Middle frontal gyrus (tissue), 1 donor: ENCODE results near the gene EFCAB3.
"Not testable (repeated sequence)": the region's sequence is repeated elsewhere in the genome, so short reads cannot be mapped to it uniquely, and the experiment has no call there.

Source experiments
- DNase-seq: peaks from one replicate; pipeline ENCODE4 v3.0.0-alpha.2; 2015; ENCODE audit warnings: low spot score; ENCODE audit errors: extremely low spot score

The EFCAB3 gene

DNA sequence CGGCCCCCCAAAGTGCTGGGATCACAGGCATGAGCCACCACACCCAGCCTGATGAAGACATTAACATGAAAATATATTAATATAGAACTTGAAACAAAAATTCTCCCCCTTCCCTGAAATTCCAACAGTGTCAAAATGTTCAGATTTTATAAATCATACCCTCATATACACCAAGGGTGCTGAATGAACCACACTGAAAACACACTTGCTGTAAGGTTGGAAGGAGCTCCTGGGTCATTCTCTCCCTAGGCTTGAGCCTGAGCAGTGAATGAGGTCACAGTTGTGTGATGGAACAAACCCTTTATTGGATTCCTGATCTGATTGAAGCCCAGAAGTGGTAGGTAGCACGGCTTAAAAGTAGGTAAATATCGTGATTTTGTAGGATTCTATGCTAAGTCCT, at the start of gene EFCAB3:
Gene EFCAB3 (plus strand): TSS at position 301 of the 400 bp plus-strand sequence. CDS start 2,427 bp downstream, outside the sequence.
- no peak for DNase-seq

GRCh38 chr17:62336527-62336926, 43.8 kb upstream of the EFCAB3 start:
- DNase-seq: no peak

DNA sequence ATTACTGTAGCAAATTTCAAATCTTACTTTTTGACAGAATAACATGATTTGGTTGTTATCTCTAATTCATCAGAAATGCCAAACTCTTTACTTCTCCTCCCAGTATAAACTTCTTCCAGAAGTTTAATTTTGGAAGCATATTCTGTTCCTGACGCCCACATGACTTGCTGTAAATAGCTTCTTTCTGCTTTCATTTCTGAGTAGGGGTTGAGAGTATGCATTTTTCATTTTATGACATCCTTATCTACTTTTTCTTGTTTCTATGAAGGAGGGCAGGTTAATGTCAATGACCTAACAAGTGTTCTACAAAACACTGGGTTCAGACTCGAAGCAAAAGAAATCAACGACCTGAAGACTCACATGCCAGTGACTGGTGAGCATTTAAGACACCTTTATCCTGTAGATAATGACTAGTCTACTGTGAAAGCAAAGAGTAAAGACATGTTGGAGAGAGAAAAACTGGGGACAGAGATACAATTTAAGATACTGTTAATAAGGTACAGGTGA, 36.5 kb upstream of the EFCAB3 start:
- DNase-seq: no peak

GRCh38 chr17:62351176-62351575, 29.2 kb upstream of the EFCAB3 start:
- no peak for DNase-seq

DNA sequence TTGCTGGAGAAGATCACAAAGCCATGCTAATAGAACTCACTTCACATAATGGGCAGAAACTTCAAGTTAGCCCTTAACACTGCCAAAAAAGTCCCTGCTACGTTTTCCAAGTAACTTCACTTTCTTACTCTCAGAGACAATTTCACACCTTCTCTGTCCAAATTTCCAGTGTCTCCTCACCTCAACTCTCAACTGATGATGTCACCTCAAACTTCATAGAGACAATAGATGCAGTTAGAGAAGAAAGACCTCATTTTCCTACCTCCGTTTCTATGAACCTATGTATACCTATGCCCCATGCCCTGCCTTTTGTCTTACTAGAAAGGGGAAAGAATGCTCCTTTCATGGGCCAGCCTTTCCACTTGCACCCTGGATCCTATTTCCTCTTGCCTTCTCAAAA, 14.2 kb upstream of the EFCAB3 start:
- DNase-seq: no peak

DNA sequence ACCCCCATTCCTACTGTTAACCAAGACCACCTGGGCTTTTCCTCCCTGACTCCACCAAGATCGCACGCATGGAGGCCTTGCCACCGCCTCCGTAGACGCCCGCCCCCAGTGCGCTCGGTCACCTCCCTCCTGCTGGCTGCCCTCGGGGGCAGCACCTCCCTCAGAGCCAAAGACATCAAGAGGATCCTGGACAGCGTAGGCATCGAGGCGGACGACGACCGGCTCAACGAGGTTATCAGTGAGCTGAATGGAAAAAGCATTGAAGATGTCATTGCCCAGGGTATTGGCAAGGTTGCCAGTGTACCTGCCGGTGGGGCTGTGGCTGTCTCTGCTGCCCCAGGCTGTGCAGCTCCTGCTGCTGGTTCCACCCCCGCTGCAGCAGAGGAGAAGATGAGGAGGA, 1.2 kb downstream of the EFCAB3 start:
- DNase-seq: no peak

- no peak for DNase-seq
These were observed 8.5 kb downstream of the EFCAB3 start for GRCh38 chr17:62388856-62389255.

DNA sequence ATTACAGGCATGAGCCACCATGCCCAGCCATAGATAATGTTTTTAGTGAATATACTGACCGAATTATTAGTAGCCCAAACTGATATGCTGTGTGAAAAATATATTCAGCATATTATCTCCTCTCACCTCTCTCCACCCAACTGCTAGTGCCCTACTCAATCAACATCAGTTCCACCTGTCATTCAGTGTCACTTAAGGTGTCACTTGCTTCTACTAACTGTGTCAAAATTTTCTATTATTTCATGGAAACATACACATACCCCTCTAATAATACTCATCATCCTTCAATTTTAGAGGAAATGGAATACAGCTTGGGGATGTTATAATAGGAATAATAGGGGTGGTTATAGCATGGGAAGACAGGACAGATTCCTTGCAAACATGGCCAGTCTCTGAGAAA, 12.6 kb downstream of the EFCAB3 start:
- no peak for DNase-seq

GRCh38 chr17:62398891-62399290, 18.5 kb downstream of the EFCAB3 start:
- DNase-seq: no peak

DNA sequence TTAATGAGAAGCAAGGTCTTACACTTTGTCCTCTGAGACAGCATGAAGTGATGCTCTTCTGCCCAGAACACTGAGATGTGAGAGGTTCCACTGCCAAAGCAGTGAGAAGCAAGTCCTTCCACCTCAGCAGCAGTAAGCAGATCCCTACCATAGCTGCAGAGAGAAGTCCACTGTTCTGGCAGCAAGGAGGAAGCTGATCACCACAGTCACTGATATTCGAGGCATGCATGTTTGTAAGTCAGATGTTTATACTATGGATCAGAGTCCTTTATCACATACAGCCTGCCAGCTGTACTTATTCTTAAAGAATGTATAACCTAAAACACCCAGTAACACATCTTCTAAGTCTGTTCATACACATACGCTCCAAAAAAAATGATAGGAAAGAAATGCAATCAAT, 25.1 kb downstream of the EFCAB3 start:
- no peak for DNase-seq

DNA sequence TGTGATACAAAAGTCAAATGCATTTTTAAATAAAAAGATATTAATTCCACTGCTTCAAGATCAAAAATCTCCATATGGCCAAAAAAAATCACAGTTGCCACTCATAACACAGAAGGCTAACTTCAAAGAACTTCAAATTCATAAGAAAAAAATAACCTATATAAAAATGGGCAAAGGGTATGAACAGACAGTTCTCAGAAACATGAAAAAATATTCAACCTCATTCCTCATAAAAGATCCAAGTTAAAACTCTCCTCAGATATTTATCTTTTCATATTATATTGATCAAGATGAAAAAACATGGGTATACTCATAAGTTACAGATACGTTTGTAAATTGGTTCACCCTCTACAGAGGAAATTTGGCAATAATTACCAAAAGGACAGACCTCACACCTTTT, 32.7 kb downstream of the EFCAB3 start:
- DNase-seq: not testable (repeated sequence)

- DNase-seq: peak; percentile 47
These were observed 43.5 kb downstream of the EFCAB3 start, which contains the start of gene METTL2A for GRCh38 chr17:62423647-62424461. Gene METTL2A, plus strand, starts transcription at chr17:62423897. Its CDS starts 6 bp downstream, at chr17:62423903.

DNA sequence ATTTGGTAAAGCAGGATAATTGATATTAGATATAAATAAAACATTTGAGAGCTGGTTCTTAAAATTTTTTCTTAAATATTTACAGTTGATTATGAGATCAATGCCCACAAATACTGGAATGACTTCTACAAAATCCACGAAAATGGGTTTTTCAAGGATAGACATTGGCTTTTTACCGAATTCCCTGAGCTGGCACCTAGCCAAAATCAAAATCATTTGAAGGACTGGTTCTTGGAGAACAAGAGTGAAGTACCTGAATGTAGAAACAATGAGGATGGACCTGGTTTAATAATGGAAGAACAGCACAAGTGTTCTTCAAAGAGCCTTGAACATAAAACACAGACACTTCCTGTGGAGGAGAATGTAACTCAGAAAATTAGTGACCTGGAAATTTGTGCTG, 45.9 kb downstream of the EFCAB3 start:
- not testable (repeated sequence) for DNase-seq

GRCh38 chr17:62435251-62435650, 54.9 kb downstream of the EFCAB3 start:
- not testable (repeated sequence) for DNase-seq

DNA sequence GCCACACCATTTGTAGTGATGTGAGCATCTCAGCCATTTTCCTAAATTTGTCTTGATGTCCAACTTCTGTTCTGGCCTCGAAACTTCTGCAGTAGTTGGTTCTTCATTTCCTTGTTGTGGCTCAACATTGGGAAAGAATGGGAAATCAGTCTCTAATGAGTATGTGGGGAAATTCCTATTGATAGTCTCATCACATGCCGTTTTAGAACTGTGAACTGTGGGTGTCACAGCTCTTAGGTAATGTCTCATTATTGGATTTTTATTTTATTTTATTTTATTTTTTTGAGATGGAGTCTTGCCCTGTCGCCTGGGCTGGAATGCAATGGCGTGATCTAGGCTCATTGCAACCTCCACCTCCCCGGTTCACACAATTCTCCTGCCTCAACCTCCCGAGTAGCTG, 60.8 kb downstream of the EFCAB3 start:
- DNase-seq: not testable (repeated sequence)

GRCh38 chr17:62444063-62444462, 63.7 kb downstream of the EFCAB3 start:
- DNase-seq: no peak

GRCh38 chr17:62445791-62446190, 65.4 kb downstream of the EFCAB3 start:
- DNase-seq: not testable (repeated sequence)

- not testable (repeated sequence) for DNase-seq
These were observed 71.8 kb downstream of the EFCAB3 start for GRCh38 chr17:62452195-62452594.

DNA sequence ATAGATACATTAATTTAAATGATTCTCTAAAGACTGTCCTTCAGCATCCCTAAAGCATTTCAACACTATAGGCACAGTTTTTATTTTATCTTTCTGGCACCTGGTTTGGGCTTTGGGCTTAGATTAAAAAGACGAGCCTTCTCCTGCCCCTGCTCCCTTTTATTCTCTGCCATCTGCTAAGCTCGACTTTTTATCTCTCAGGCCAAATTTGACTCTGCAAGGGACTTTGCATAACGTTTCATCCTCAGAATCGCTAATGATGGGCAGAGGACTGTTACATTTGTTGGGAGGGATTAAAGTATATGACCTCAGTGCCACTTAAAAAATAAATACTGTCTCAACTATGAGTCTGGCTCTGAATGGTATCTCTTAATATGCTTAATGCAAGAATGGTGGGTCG, 72.7 kb downstream of the EFCAB3 start:
- DNase-seq: not testable (repeated sequence)

- DNase-seq: not testable (repeated sequence)
These were observed 73.3 kb downstream of the EFCAB3 start for GRCh38 chr17:62453656-62454055.

DNA sequence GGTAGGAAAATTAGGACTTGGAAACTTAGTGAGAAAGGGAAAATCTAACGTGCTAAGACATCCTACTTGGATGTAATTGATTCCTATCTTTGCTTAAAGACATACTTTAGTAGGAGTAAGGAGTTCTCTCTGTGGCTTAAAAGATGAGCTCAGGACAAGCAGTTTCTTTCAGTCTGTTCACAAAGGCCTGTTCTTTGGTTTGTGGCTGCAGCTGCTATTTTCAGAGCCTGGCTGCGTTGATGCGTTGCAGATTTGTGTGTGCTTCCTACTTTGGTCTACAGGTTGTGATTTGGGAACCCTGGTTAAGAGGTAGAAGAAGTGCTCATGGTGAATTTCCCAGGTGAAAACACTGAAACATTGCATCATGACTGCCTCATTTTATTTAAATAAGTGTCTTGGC, 73.8 kb downstream of the EFCAB3 start:
- DNase-seq: not testable (repeated sequence)

- no peak for DNase-seq
These were observed 75.7 kb downstream of the EFCAB3 start for GRCh38 chr17:62456016-62456415.

GRCh38 chr17:62458483-62458882, 78.1 kb downstream of the EFCAB3 start:
- DNase-seq: not testable (repeated sequence)
